HG03064 (cell line): Measurements from ENCODE around the gene TIMM22.
"Not testable (repeated sequence)": the region's sequence is repeated elsewhere in the genome, so short reads cannot be mapped to it uniquely, and the experiment has no call there.

Source experiments
- ATAC-seq: cut with Tn5 transposase; IDR thresholded peaks from one replicate; pipeline ENCODE4 v1.9.1; 2021; ENCODE audit warnings: low read depth; ENCODE audit not compliant: unreplicated experiment

The TIMM22 gene

GRCh38 chr17:996554-997344 is at the start of gene TIMM22:
Gene TIMM22, plus strand, starts transcription at chr17:997129. Its CDS starts 14 bp downstream, at chr17:997143.
- peak; percentile 89 for ATAC-seq

DNA sequence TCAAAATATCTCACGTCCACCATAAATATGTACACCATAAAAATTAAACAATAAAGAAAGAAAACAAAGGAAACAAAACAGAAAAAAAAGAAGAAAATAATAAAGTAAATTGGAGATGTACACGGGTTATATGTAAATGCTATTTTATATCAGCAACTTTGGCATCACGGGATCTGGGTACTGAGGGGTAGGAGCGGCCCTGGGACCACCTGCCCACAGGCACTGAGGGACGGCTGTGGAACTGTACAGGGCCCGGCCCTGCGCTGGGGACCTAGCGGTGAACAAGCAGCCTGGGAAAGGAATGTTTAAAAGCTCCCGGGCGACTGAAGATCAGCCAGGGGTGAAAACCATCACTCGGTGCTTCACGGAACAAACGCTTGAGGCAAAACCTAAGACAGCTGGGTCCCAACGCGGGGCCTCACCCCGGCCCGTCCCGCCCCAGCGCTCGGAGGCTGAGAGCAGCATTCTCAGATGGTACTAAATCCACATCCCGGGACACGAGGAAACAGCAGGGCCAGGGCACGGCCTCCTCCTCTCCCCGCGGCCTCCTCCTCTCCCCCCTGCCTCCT is 48.6 kb upstream of the TIMM22 start:
- ATAC-seq, result no peak

- ATAC-seq, result no peak
Measured at GRCh38 chr17:949623-950303, 47.2 kb upstream of the TIMM22 start.

GRCh38 chr17:951325-952132 is 45.4 kb upstream of the TIMM22 start:
- ATAC-seq, result no peak

GRCh38 chr17:952592-952991 is 44.3 kb upstream of the TIMM22 start:
- ATAC-seq, result not testable (repeated sequence)

DNA sequence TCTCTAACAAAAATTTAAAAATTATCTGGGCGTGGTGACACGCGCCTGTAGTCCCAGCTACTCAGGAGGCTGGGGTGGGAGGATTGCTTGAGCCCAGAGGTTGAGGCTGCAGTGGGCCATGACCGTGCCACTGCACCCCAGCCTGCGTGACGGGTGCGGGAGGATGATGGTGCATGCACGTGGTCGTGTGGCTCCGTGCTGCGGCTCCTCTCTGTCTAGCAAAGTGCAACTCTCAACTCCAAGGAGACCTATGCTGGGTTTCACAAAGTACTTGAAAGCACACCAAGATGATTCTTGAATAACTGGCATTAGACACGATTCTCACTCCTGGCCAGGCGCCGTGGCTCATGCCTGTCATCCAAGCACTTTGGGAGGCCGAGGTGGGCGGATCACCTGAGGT is 43.2 kb upstream of the TIMM22 start:
- ATAC-seq, result no peak

GRCh38 chr17:954431-955164 is 42.3 kb upstream of the TIMM22 start:
- no peak for ATAC-seq

- ATAC-seq, result no peak
Measured at GRCh38 chr17:956905-957304, 40.0 kb upstream of the TIMM22 start.

DNA sequence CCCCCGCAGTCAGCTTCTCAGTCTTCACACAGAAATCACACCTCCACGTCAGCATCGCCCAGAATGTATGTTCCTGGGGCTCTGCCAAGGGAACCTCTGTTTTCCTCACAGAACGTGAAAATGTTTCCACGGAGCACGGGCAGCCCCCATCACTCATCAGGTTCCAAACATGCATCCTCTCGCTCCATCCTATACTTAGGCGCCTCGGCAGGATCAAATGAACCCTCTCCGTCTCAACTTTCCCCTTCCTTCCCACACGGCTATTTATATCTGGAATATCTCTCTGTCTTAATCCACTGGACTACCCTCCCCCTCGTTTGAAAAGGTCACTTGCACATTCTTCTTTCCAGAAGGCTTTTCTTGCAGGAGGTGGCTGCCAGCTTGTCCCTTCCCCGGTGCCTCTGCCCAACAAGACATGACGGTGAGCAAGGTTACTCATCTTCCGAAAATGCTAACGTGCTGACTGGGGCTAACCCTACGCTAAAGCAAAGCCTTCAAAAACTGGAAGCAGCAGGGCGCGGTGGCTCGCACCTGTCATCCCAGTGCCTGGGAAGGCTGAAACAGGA is 39.0 kb upstream of the TIMM22 start:
- ATAC-seq, result no peak

- ATAC-seq, result no peak
Measured at GRCh38 chr17:958712-959451, 38.0 kb upstream of the TIMM22 start.

DNA sequence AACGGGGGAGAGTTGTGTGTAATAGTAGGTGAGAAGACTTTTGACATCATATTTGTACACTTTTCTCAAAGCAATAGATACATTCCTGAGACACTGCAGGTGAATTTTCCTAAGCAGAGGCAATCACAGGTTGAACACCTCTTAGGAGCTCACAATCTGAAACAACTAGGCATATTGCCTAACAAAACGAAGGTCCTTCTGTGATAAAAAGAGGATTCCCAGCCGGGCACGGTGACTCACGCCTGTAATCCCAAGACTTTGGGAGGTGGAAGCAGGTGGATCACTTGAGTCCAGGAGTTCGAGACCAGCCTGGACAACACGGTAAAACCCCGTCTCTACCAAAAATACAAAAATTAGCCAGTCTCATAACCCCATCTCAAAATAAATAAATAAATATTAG is 34.8 kb upstream of the TIMM22 start:
- ATAC-seq, result no peak

GRCh38 chr17:962670-963069 is 34.3 kb upstream of the TIMM22 start:
- ATAC-seq, result no peak

GRCh38 chr17:964876-965275 is 32.1 kb upstream of the TIMM22 start:
- ATAC-seq, result no peak

DNA sequence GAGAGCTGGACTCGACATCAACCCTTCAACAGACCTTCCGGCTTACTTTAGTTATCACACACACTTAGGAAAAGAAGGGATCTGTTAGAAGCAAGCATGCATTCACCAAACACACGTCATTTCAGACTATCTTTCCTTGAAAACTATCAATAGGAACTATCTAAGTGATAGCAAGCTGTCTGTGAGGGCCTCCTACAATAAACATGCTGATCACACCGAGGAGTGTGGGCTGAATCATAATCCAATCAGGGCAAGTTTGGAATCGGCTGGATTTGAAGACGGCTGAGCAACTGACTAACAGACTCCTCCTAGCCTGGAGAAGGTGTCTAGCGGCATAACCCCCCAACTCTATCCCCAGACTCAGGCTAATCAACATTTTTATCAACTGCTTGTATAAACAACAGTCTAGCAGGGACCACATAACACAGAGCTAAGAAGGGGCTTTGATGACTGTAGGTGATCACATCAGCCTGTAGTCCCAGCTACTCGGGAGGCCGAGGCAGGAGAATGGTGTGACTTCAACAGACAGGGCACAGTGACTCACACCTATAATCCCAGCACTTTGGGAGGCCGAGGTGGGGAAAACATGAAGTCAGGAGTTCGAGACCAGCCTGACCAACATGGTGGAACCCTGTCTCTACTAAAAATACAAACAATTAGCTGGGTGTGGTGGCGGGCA is 31.5 kb upstream of the TIMM22 start:
- ATAC-seq, result no peak

DNA sequence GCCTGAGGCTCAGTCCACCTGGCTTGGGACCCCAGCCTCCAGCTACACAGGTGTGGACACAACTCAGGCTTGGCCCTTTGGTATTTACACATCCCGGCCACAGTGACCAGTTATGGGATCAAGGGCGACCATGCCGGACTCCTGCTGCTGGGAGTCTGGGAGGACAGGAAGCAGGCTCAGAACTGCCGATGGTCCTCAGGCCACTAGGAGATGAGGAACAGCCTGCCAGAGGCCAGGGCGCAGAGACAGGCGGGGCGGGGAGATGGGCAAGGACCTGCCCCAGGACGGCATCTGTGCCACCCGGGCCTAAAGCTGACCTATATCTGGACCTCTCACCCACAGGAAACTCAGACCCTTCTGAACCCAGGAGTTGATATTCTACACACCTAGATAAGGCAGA is 29.8 kb upstream of the TIMM22 start:
- ATAC-seq, result no peak

DNA sequence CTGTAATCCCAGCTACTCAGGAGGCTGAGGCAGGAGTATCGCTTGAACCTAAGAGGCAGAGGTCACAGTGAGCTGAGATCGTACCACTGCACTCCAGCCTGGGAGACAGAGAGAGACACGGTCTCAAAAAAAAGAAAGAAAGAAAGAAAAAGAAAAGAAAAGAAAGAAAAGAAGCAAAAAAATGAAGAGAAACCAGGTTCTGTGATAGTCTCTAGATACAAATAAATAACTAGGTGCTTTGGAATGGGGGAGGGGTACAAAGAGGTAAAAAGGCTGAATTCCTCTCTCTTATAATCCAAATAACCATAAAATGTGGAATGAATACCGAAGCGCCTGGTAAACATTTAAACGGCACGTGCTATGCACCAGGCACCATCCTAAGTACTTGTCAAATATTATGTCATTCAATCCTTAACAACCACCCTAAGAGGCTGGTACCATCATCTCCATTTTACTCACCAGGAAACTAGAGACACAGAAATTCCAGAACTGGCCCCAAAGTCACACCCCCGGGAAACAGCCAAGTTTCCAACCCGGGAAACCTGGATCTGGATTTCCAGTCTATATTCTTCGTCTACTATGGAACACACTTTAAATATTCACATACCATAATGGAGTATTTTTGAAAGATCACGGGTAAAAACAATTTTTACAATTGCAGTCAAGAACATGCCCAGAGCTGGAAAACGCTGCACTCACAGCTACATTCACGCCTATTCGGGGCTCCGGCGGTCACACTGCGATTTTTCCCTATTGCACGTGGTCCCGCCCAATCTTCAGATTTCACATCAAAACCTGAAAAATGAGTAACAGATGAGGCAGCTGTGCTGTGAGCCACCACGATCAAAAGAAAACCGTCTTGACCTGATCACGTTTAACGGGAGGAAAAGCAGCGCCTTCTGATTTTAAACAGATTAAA is 27.9 kb upstream of the TIMM22 start:
- no peak for ATAC-seq

GRCh38 chr17:969811-970355 is 27.0 kb upstream of the TIMM22 start:
- ATAC-seq, result no peak
